Measurements from ENCODE around the gene STX4.

The STX4 gene

DNA sequence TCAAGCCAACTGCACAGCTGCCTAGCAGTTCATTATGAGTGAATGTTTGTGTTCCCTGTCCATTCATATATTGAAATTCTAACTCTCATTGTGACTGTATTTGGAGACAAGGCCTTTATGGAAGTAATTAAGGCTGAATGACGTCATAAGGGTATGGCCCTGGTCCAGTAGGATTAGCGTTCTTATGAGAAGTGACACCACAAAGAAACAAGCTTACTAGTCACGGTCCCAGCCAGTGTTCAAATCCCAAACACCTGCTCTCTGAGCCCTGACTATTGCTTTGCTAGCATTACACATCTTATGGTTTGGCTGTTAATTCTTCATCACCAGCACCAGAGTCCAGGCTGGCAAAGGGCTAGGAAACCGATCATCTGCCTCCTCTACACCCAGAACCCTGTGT is 38.5 kb downstream of the STX4 start:
- no peak for DNase-seq

DNA sequence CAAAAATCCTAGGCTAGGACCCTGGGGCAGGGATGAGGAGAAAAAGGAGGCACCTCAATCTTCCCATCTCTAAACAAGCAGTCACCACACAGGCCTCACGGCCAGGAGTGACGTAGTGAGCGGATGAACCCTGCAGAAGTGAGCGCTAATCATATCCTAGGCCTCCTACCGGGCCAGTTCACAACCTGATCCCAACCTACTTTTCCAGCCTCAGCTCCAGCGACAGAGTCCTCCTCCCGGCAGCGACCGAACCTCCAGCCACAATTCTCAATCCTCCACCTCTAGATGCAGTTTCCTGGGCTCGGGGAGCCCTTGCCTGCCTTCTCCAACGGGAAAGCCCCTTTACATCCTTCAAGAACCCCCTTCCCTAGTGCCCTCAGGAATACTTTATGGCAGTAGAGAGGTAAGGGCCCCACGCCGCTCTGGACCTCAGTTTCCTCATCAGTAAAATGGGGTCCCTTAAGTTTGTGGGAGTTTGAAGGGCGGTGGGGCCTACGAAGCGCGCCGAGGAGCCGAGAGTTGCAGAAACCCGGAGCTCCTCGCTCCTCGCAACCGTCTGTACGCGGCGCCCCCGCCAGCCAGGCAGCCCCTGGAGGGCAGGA is 39.3 kb downstream of the STX4 start:
- peak in 2 of 14 donors; percentile 35 to 47 for DNase-seq

DNA sequence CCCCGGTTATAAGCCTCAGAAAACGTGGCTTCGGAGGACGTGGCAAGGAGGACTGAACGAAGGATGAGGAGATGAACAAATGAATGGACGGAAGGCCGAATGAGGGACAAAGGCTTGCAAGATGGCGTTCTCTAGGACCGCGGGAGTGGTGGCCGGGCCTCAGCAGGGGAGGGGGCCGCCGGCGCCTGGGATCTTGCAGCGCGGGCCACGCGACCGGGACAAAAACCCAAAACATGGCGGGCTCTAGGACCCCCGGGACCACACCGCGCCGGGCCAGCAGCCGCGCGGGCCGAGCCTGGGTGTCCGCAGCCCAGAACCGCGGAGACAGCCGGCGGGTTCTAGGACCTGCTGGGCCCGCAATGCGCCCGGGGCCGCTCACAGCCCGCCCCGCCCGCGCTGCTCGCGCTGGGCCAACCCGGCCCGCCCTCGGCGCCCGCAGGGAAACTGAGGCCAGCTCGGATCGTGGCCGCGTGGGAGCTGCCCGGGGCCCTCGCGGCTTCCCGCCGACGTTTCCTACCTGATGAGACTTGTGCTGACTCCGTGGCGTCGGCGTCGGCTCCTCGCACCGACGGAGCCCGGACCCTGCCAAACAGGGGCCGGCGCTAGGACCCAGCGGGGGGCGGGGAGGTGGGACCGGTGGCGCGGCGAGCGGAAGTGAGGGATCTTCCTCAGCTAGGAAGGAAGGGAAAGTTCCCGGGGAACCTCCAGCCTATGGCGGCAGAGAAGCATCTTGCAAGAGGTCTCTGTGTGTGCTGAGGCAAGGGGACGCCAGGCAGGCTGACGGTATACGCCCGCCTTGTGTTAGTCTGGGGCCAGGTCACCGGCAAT is 40.0 kb downstream of the STX4 start:
- peak; percentile 54 to 98 (median 91) for DNase-seq

DNA sequence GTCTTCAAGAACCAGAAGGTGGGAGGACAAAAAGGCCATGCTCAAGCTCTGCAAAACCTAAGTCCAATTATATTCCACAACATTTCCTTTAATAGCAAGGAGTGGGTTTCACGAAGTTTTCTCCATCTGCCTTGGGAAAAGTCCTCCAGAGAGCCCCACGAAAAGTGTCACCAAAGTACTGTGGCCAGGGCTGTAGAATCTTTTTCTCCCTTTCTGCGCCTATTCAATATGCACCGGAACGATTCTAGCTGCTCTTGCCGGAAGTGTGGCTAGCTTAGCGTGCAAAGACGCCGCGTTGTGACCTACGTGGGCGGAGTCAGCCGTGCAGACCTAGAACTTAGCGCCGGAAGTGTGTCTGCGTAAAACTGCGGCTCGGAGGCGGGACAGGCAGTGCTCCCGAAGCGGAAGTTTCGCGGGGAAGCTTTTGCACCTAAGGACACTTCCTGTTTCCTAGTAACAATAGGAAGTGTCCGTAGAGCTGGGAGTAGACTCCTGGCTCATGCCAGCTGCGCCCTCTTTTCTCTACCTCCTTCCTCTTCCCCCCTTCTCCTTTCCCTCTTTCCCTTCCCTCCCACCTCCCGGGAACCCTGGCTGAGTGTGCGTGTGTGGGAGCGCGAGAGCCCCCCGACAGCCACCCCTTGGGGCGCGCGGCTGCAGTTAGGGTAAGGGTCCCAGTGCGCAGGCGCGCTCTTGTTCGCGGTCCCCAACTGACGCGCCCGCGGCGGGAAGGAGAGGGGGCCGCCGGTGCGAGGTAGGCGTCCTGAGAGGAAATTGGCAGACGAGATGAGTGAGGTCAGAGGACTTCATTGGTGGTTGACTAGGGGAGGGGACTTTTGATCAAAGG is 40.8 kb downstream of the STX4 start, which contains the start of the genes ZNF646 and ZNF668:
Gene ZNF646 (plus strand): TSS at position 453 of the 844 bp plus-strand sequence. CDS start 1,903 bp downstream, outside the sequence.
Gene ZNF668 (minus strand): TSS at position 271 of the 844 bp plus-strand sequence. CDS start 9,781 bp downstream, outside the sequence.
- peak; percentile 37 to 99 (median 95) for DNase-seq

DNA sequence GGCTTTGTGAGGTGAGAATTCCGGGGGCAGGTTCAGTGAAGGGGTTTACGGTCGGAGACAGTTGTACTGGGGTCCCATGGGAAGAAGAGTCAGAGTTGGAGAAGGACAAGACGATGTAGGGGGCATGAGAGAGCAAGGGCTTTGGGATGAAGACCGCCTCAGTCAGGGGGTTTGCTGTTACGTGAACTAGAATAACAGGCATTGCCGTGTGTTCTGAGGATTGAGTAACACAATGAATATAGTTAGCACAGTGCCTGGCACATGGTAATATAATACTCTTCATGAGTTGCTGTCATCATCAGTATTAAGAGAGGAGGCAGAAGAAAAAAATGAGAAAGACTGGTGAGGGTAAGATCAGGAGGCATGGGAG is 41.4 kb downstream of the STX4 start:
- no peak for DNase-seq

DNA sequence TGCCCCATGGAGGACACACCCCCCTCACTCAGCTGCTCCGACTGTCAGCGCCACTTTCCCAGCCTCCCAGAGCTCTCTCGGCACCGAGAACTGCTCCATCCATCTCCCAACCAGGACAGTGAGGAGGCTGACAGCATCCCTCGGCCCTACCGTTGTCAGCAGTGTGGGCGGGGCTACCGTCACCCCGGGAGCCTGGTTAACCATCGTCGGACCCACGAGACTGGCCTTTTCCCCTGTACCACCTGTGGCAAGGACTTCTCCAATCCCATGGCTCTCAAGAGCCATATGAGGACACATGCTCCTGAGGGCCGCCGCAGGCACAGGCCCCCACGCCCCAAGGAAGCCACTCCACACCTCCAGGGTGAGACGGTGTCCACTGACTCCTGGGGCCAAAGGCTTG is 43.0 kb downstream of the STX4 start:
- DNase-seq = no peak

DNA sequence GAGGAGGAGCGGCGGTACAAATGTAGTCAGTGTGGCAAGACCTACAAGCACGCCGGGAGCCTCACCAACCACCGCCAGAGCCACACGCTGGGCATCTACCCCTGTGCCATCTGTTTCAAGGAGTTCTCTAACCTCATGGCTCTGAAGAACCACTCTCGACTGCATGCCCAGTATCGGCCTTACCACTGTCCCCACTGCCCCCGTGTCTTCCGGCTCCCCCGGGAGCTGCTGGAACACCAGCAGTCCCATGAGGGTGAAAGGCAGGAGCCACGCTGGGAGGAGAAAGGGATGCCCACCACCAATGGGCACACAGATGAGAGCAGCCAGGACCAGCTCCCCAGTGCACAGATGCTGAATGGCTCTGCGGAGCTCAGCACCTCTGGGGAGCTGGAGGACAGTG is 43.7 kb downstream of the STX4 start:
- no peak for DNase-seq

DNA sequence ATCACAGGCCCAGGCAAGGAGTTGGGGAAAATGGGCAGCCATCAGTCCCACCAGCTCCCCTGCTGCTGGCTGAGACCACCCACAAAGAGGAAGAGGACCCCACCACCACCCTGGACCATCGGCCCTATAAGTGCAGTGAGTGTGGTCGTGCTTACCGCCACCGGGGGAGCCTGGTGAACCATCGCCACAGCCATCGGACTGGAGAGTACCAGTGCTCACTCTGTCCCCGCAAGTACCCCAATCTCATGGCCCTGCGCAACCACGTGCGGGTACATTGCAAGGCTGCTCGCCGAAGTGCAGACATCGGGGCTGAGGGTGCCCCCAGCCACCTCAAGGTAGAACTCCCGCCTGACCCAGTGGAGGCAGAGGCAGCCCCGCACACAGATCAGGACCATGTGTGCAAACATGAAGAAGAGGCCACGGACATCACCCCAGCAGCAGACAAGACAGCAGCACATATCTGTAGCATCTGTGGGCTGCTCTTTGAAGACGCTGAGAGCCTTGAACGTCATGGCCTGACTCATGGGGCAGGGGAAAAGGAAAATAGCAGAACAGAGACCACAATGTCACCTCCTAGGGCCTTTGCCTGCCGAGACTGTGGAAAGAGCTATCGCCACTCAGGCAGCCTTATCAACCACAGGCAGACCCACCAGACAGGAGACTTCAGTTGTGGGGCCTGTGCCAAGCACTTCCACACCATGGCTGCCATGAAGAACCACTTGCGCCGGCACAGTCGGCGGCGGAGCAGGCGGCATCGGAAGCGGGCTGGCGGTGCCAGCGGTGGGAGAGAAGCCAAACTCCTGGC is 44.4 kb downstream of the STX4 start:
- no peak for DNase-seq

DNA sequence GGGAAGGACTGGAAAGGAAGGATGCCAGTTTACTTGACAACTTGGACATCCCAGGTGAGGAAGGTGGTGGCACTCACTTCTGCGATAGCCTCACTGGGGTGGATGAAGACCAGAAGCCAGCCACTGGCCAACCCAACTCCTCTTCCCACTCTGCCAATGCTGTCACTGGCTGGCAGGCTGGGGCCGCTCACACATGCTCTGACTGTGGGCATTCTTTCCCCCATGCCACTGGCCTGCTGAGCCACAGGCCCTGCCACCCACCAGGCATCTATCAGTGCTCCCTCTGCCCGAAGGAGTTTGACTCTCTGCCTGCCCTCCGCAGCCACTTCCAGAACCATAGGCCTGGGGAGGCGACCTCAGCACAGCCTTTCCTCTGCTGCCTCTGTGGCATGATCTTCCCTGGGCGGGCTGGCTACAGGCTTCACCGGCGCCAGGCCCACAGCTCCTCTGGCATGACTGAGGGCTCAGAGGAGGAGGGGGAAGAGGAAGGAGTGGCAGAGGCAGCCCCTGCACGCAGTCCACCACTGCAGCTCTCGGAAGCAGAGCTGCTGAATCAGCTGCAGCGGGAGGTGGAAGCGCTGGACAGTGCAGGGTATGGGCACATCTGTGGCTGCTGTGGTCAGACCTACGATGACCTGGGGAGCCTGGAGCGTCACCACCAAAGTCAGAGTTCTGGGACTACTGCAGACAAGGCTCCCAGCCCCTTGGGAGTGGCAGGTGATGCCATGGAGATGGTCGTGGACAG is 45.4 kb downstream of the STX4 start:
- DNase-seq = no peak

DNA sequence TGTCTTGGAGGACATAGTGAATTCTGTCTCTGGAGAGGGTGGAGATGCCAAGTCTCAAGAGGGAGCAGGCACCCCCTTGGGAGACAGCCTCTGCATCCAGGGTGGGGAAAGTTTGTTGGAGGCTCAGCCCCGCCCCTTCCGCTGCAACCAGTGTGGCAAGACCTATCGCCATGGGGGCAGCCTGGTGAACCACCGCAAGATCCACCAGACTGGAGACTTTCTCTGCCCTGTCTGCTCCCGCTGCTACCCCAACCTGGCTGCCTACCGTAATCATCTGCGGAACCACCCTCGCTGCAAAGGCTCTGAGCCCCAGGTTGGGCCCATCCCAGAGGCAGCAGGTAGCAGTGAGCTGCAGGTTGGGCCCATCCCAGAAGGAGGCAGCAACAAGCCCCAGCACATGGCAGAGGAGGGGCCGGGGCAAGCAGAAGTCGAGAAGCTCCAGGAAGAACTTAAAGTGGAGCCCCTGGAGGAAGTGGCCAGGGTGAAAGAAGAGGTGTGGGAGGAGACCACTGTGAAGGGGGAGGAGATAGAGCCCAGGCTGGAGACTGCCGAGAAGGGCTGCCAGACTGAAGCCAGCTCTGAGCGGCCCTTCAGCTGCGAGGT is 46.1 kb downstream of the STX4 start:
- no peak for DNase-seq

DNA sequence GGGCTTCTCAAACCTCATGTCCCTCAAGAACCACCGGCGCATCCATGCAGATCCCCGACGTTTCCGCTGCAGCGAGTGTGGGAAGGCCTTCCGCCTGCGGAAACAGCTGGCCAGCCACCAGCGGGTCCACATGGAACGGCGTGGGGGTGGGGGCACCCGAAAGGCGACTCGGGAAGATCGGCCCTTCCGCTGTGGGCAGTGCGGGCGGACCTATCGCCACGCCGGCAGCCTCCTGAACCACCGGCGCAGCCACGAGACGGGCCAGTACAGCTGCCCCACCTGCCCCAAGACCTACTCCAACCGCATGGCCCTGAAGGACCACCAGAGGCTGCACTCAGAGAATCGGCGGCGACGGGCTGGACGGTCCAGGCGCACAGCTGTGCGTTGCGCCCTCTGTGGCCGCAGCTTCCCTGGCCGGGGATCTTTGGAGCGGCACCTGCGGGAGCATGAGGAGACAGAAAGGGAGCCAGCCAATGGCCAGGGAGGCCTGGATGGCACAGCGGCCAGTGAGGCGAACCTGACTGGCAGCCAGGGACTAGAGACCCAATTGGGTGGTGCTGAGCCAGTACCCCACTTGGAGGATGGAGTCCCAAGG is 46.8 kb downstream of the STX4 start:
- DNase-seq = no peak

DNA sequence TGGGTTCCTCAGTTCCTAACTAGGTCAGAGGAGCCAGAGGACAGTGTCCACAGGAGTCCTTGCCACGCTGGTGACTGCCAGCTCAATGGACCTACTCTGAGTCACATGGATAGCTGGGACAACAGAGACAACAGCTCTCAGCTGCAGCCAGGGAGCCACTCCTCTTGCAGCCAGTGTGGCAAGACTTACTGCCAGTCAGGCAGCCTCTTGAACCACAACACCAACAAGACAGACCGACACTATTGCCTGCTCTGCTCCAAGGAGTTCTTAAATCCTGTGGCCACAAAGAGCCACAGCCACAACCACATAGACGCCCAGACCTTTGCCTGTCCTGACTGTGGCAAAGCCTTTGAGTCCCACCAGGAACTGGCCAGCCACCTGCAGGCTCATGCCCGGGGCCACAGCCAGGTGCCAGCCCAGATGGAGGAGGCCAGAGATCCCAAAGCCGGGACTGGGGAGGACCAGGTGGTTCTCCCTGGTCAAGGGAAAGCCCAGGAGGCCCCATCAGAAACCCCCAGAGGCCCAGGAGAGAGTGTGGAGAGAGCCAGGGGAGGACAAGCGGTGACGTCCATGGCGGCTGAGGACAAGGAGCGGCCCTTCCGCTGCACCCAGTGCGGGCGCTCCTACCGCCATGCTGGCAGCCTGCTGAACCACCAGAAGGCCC is 47.5 kb downstream of the STX4 start:
- DNase-seq = no peak

DNA sequence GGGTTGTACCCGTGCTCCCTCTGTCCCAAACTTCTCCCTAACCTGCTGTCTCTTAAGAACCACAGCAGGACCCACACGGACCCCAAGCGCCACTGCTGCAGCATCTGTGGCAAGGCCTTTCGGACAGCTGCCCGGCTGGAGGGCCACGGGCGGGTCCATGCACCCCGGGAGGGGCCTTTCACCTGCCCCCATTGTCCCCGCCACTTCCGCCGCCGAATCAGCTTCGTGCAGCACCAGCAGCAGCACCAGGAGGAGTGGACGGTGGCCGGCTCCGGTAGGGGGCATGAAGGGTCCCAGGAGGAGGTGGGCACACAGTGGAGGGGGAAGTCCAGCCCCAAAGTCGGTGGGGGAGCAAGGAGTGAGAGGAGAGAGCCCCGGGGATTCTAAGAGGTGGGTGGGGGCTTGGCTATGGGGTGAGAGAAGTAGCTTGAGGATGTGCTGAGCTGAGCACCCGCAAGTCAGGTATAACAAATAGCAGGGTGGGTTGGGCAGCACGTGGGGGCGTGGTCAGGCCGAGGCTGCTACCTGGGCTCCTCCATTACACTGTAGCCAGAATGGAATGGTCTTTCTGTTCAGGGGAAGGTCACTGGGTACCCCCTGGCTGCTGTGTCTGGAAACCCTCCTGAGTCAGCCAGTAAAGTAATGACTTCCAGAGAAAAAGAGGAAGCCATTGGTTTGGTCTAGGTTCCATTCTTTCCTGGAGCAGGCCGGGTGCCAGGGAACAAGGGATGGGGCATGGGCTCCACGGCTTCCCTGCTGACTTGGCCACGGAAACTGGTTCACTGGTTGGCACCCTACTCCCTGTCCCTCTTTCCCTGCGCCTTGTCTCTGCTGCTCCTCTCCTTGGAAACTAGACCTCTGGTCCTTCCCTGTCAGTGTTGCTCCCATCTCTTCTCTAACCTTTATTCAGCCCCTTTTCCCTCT is 48.3 kb downstream of the STX4 start:
- DNase-seq = peak in 9 of 14 donors; percentile 12 to 69 (median 28)

DNA sequence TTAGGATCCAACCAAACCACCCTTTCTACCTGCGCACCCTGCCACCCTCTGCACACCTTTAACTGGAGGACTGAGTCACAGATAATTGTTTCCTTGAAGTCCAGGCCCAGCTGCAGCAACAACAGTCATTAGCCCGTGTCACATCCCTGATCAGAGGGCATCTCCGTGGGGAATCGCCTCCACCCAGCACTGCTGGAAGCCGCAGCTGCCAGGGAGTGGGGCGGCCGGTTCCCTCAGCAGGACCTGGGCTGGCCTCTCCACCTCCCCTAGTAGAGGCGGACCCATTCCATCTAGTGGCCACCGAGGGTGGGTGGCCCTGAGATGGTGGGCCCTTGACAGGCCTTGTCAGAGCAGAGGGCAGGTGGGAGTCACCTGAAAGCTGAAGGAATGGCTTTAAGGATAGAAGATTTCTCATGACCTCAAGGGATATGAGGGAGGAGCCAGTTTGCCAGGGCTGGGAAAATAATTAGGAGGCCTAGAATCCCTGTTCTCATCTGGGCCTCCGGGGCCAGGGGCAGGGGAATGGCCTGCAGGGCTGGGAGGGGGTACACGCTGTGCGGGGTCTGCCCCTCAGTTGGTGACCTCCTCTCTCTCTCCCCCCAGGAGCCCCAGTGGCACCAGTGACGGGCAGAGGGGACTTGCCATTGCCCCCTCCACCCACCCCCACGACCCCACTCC is 49.1 kb downstream of the STX4 start:
- DNase-seq = no peak

DNA sequence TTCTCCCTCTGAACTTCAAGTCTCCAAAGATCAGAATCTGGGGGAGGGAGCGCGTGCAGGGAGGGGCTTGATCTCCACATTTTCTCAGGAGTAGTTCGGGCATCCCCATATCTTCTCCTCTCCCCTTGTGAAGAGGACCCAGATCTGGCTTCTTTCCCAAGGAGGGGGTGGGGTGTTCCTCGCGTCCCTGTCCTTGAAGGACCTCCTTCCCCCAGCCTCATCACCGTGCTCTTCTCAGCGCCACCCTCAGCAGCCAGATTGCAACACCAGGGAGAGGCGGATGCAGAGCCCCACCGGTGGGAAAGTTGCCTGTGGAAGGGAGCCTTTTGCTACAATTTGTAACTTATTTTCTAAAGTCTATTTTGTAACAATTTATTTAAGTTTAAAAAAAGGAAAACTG is 49.7 kb downstream of the STX4 start:
- no peak for DNase-seq

DNA sequence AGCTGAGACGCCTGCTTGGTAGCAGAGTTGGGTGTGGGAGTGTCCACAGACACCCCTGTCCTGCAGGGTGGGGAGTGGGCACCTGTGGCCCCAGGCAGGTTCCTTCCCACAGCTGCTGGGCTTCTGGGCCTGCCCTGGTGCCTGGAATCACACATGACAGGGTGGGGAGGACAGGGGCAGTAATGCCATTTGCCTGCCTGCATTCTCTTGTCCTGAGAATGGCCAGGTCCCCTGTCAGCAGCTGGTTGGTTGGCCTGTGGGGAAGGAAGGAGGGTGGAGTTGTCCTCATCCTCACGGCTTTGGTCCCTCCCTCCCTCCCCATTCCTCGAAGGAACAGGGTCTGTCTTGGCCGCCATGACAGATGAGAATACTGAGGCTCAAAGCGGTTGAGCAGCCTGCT is 50.2 kb downstream of the STX4 start:
- DNase-seq = no peak

DNA sequence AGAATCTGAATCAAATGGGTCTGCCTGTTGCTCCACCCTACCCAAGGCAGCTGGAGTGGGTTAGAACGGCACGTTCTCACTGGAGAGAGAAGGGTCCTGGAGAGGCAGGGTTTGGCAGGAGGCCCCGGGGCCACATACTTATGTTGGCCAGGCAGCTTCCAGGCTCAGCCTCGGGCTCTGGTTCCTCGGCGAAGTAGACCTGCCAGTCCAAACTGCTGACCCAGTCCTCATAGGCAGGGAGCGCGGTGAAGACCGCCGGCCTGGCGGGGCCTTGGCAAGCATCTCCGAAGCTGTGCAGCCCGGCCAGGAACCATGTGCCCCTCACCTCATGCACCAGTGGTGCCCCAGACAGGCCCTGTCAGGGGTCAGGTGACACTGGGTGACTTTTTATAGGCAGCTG is 50.6 kb downstream of the STX4 start:
- DNase-seq = no peak

DNA sequence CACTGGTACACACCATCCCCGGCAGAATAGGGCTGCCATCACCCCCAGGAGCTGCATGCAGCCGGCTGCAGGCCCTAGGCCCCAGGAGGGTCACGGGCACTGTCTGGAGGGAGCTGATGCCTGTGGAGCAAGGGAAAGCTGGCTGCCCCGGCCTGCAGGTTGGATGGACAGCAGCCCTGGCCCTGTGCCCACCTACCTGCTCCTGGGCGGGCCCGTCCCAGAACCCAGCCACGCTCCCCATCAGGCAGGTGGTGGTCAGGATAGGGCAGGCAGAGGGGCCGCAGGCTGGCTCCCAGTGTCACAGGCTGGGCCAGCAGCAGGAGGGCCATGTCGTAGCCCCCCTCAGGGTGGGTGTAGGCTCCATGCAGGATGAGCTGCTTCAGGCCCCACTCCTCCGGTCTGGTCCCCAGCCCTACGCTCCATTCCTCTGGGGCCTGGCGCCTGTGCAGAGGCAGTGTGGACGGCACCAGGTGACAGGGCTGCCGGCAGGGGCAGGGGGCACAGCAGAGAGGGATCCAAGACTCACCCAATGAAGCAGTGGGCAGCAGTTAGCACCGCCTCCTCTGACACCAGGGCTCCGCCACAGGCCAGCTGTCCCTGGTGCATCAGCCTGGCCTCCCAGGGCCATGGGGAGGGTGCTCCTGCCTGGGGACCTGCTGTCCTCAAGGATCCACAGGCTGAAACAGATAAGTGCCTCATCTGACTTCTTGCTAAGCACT is 51.4 kb downstream of the STX4 start:
- DNase-seq = no peak
